ENCODE data around the gene MAPK1. TPM values are rescaled to one million over a fixed set of nuclear protein-coding genes. Genes with fewer than 3 reads are reported as not detected.
A peak's percentile ranks its signal among the peaks of the same experiment; 100 is the strongest.

Gene MAPK1
- total RNA-seq, 5 donors from 2014 or later (not counting 1 experiment from before 2014, with no cell fraction given): 85.0 to 114 (median 110) TPM

DNA sequence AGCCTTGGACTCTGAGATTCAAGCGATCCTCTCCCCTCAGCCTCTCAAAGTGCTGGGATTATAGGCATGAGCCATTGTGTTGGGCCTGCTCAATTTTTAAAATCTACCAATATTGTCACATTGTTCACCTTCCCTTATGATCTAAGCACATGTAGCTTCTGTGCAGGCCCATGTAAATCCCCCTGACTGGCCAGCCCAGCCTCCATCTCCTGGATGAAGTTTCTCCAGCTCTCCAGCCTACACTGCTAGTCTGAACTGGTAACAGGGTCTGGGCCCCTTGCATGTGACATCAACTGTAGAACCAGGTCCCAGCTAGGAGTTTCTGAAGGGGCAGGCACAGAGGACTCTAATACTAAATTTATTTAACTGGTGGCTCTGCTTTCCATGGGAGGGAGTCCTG is 99.0 kb downstream of the MAPK1 start:
- H3K36me3 ChIP-seq (ENCODE audit: control insufficient read depth in 2 of 2, extremely low read depth in 1 of 2, insufficient read depth in 1 of 2, low read length in 1 of 2): peaks cover 24 to 68% of the 10 kb centered on the region in 2 donors
- CTCF ChIA-PET: interaction anchor here in 1 of 2 donors (0.6 kb wide), 1 partner anchor 22 kb away, joined by 4 read pairs; no protein-coding TSS in a partner anchor
- Mint-ChIP-seq H3K9me3 (no peaks in the 10 kb centered on the region), H3K27ac (peak overlapping the region; percentile 71 to 73), H3K27me3 (no peaks in the 10 kb centered on the region), H3K4me1 (peaks cover 51 to 63% (median 57%) of the 10 kb centered on the region in 3 donors), H3K36me3 (peaks cover 57% of the 10 kb centered on the region), H3K4me3 (no peak overlapping the region)
- DNase-seq (no peak), ATAC-seq (replicated peaks in 1 of 4) (no peak)
- 100% methylated on average over 1 of the region's 1 CpG for WGBS (ENCODE audit: insufficient coverage)
- peak overlapping the region; percentile 9 for H3K27ac ChIP-seq (ENCODE audit: low read length)
- POLR2A ChIA-PET: no interaction called here
- no peak overlapping the region for H3K4me3 ChIP-seq (ENCODE audit: control insufficient read depth in 1 of 2, extremely low read depth in 1 of 2, low read length in 1 of 2)
- H3K27me3 ChIP-seq (replicated peaks in 1 of 2; ENCODE audit: control insufficient read depth in 2 of 2, extremely low read depth in 1 of 2, insufficient read depth in 2 of 2, low read length in 1 of 2): no peaks in the 10 kb centered on the region
- peaks cover 6 to 65% of the 10 kb centered on the region in 2 experiments for H3K4me1 ChIP-seq (ENCODE audit: control insufficient read depth in 1 of 2, extremely low read depth in 1 of 2, insufficient read depth in 2 of 2, low read length in 2 of 2)
- H3K9me3 ChIP-seq: no peaks in the 10 kb centered on the region

DNA sequence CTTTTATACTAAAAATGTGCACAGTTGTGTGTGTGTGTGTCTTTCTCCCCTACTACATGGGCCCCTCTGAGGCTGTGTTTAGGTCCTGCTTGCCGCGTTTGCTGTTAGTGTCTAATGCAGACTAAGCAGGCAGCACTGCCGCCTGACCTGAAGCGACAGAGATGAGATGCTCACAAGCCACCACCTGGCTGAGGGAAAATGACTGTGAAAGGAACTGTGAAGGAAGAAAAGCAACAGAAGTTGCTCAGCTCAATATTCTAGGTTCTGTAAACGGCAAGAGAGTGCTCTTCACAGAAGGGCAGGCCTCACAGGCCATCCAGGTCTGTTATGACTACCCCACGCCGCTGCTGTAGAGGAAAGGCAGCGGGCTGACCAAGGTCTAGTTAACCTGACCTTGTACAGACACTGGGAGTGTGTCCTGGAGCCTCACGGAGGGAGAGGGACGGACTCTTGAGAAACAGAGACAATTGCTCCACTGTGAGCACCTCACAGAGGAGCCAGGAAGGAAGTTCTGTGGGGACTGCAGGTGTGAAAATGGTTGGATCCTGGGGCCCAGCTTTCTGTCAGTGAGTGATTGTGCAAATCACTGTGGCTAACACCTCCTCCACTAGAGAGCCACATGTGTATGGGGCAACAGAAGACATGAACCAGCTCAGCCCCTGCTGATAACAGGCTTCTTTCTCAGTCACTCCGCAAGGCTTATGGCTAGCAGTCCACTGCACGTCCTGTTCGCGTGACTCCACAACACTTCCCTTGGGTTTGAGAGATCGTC is 100.6 kb downstream of the MAPK1 start:
- ChIA-PET POLR2A (no interaction called here), CTCF (interaction anchor here in 1 of 2 donors (1.1 kb wide), 1 partner anchor 138 kb away, joined by 3 read pairs; no protein-coding TSS in a partner anchor)
- ATAC-seq (replicated peaks in 1 of 4): peak; percentile 68 to 84 (median 74)
- peak overlapping the region; percentile 37 to 65 (median 39) for H3K4me3 Mint-ChIP-seq
- no peaks in the 10 kb centered on the region for H3K27me3 Mint-ChIP-seq
- H3K9me3 Mint-ChIP-seq: no peaks in the 10 kb centered on the region
- H3K36me3 Mint-ChIP-seq: peaks cover 52% of the 10 kb centered on the region
- Histone ChIP-seq H3K4me1 (ENCODE audit: control insufficient read depth in 1 of 2, extremely low read depth in 1 of 2, insufficient read depth in 2 of 2, low read length in 2 of 2) (peaks cover 6 to 70% of the 10 kb centered on the region in 2 experiments), H3K4me3 (ENCODE audit: control insufficient read depth in 1 of 2, extremely low read depth in 1 of 2, low read length in 1 of 2) (peak overlapping the region in 1 of 2 donors; percentile 6), H3K36me3 (ENCODE audit: control insufficient read depth in 2 of 2, extremely low read depth in 1 of 2, insufficient read depth in 1 of 2, low read length in 1 of 2) (peaks cover 26 to 67% of the 10 kb centered on the region in 2 donors), H3K27me3 (replicated peaks in 1 of 2; ENCODE audit: control insufficient read depth in 2 of 2, extremely low read depth in 1 of 2, insufficient read depth in 2 of 2, low read length in 1 of 2) (no peaks in the 10 kb centered on the region), H3K9me3 (no peaks in the 10 kb centered on the region), H3K27ac (ENCODE audit: low read length) (peak overlapping the region; percentile 72)
- 30% methylated on average over 11 of the region's 15 CpGs for WGBS (ENCODE audit: insufficient coverage)
- peak; percentile 12 to 84 (median 54) for DNase-seq
- peak overlapping the region; percentile 84 to 95 for H3K27ac Mint-ChIP-seq
- H3K4me1 Mint-ChIP-seq: peaks cover 48 to 70% (median 59%) of the 10 kb centered on the region in 3 donors

DNA sequence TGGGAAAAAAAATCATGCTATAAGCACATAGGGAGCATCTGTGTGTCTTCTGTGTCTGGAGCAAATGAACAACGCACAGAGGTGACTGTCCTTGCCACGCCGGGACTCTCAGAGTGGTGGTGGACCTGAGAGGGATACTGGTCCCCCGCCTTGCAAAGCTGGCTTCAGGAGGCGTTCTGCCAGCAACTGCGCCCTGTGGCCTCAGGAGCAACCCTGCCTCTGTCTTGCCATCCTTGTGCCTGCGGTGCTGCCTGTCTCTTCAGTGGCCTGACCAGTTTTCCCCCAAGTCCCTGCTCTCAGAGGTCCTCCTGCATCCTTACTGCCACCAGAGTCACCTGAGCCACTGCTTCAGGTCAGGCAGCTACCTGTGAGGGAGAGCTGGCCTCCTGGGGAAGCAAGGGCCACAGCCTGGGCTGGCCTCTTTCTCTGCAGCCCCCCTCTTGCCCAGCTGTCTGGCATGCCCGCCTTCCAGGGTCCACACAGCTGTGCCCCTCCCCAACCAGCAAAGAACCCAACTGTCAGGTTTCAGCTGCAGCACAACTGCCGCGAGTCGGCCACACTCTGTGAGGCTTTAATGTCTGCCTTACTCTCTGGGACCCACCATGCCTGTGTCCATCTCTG is 101.4 kb downstream of the MAPK1 start:
- H3K9me3 ChIP-seq: no peaks in the 10 kb centered on the region
- H3K27ac ChIP-seq (ENCODE audit: low read length): peak overlapping the region; percentile 72
- CTCF ChIA-PET: interaction anchor here in 1 of 2 donors (1.1 kb wide), 1 partner anchor 137 kb away, joined by 3 read pairs; no protein-coding TSS in a partner anchor
- H3K4me3 Mint-ChIP-seq: peak overlapping the region in 1 of 3 donors; percentile 65
- H3K36me3 Mint-ChIP-seq: peaks cover 53% of the 10 kb centered on the region
- peaks cover 48 to 77% (median 62%) of the 10 kb centered on the region in 3 donors for H3K4me1 Mint-ChIP-seq
- no peaks in the 10 kb centered on the region for H3K27me3 ChIP-seq (replicated peaks in 1 of 2; ENCODE audit: control insufficient read depth in 2 of 2, extremely low read depth in 1 of 2, insufficient read depth in 2 of 2, low read length in 1 of 2)
- no peak for ATAC-seq (replicated peaks in 1 of 4)
- H3K27ac Mint-ChIP-seq: peak overlapping the region; percentile 84 to 95
- DNase-seq: no peak
- no peaks in the 10 kb centered on the region for H3K27me3 Mint-ChIP-seq
- H3K4me1 ChIP-seq (ENCODE audit: control insufficient read depth in 1 of 2, extremely low read depth in 1 of 2, insufficient read depth in 2 of 2, low read length in 2 of 2): peaks cover 6 to 75% of the 10 kb centered on the region in 2 experiments
- 81% methylated on average over 8 of the region's 11 CpGs for WGBS (ENCODE audit: insufficient coverage)
- peaks cover 22 to 63% of the 10 kb centered on the region in 2 donors for H3K36me3 ChIP-seq (ENCODE audit: control insufficient read depth in 2 of 2, extremely low read depth in 1 of 2, insufficient read depth in 1 of 2, low read length in 1 of 2)
- H3K4me3 ChIP-seq (ENCODE audit: control insufficient read depth in 1 of 2, extremely low read depth in 1 of 2, low read length in 1 of 2): peak overlapping the region in 1 of 2 donors; percentile 6
- POLR2A ChIA-PET: no interaction called here
- H3K9me3 Mint-ChIP-seq: no peaks in the 10 kb centered on the region

DNA sequence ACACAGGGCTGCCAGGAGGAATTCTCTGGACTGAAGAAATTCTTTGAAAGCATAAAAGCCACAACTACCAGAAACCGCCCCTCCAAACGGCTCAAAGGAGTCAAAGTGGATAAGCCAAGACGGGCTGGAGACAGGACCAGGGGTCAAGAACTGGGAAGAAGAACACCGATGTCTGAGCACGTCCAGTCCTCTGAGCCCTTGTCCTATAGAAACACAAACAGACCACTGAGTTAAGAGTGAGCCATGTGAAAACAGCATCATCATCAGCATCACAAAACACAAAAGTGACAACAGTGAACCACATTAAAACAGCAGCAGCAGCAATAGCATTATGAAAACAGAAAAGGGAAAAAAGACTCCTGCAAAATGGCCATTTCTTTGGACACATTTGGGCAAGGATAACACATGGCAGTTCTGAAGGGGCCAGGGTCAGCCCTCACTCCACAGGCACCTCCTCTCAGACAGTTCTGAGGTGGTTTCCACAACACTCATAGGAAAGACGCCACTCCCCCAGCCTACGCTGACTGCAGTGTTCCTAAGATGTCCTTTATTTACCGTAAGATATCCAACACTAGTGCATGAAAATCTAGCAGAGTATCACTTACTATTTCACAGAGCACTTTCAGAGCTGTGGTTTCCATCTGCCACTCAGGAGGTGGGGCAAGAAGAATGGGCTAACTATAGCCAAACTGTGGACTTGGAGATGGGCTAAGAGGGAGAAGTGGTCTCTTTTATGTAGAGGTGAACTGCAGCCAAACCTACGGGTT is 103.2 kb downstream of the MAPK1 start:
- ChIA-PET CTCF (no interaction called here), POLR2A (no interaction called here)
- DNase-seq (peak in 5 of 35 experiments; percentile 16 to 51 (median 24)), ATAC-seq (replicated peaks in 1 of 4) (peak in 1 of 4 experiments; percentile 19)
- peak overlapping the region; percentile 42 to 82 for H3K27ac Mint-ChIP-seq
- WGBS (ENCODE audit: insufficient coverage): 63% methylated on average over 5 of the region's 9 CpGs
- H3K27ac ChIP-seq (ENCODE audit: low read length): peak overlapping the region; percentile 72
- H3K27me3 Mint-ChIP-seq: no peaks in the 10 kb centered on the region
- H3K4me1 Mint-ChIP-seq: peaks cover 48 to 87% (median 67%) of the 10 kb centered on the region in 3 donors
- H3K4me1 ChIP-seq (ENCODE audit: control insufficient read depth in 1 of 2, extremely low read depth in 1 of 2, insufficient read depth in 2 of 2, low read length in 2 of 2): peaks cover 6 to 73% of the 10 kb centered on the region in 2 experiments
- peaks cover 15 to 55% of the 10 kb centered on the region in 2 donors for H3K36me3 ChIP-seq (ENCODE audit: control insufficient read depth in 2 of 2, extremely low read depth in 1 of 2, insufficient read depth in 1 of 2, low read length in 1 of 2)
- H3K4me3 Mint-ChIP-seq: peak overlapping the region in 1 of 3 donors; percentile 30
- no peaks in the 10 kb centered on the region for H3K27me3 ChIP-seq (replicated peaks in 1 of 2; ENCODE audit: control insufficient read depth in 2 of 2, extremely low read depth in 1 of 2, insufficient read depth in 2 of 2, low read length in 1 of 2)
- no peaks in the 10 kb centered on the region for H3K9me3 ChIP-seq
- no peaks in the 10 kb centered on the region for H3K9me3 Mint-ChIP-seq
- H3K4me3 ChIP-seq (ENCODE audit: control insufficient read depth in 1 of 2, extremely low read depth in 1 of 2, low read length in 1 of 2): no peak overlapping the region
- H3K36me3 Mint-ChIP-seq: peaks cover 55% of the 10 kb centered on the region

DNA sequence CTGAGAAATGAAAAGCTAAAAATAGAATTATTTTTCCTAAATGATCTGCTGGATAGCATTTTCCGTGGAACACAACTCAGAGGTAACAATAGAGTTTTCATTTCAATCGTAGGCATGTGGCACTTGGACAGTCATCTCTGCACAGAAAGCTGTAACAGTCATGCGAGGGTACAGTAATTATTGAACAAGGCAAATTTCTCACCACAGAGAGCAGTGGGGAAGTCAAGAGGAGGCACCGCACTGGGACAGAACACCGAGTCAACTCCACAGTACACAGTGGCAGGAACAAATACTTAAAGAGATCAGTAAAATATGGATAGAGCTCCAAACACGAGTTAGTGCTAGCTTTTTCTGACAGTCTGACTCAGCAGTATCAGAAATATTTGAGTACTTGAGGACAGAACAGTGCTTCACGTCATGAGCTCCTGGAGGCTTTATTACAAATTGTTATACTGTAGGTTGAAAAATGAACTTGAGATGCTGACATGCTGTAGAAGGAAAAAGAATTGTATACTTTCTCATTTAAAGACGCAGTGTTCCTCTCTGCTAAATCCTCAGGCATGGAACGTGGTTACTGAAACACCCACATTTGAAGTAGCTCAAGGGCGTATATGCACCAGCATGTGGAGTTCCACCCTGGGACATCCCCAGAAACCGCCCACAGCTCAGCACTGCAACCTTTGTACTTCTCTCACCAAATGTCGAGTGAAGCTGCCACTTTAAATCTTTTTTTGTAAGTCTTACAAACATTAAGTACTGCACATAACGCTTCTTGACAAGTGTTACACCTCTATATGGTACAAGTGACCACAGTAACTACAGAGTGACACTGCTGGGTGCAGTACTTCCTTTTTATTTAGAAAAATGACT is 104.5 kb downstream of the MAPK1 start:
- Mint-ChIP-seq H3K27me3 (no peaks in the 10 kb centered on the region), H3K4me1 (peaks cover 40 to 81% (median 60%) of the 10 kb centered on the region in 3 donors), H3K9me3 (no peaks in the 10 kb centered on the region), H3K27ac (peak overlapping the region; percentile 23 to 82), H3K4me3 (no peak overlapping the region), H3K36me3 (peaks cover 55% of the 10 kb centered on the region)
- peak overlapping the region; percentile 72 for H3K27ac ChIP-seq (ENCODE audit: low read length)
- peaks cover 6 to 69% of the 10 kb centered on the region in 2 experiments for H3K4me1 ChIP-seq (ENCODE audit: control insufficient read depth in 1 of 2, extremely low read depth in 1 of 2, insufficient read depth in 2 of 2, low read length in 2 of 2)
- H3K9me3 ChIP-seq: no peaks in the 10 kb centered on the region
- DNase-seq (peak in 32 of 35 experiments; percentile 11 to 74 (median 41)), ATAC-seq (replicated peaks in 1 of 4) (peak in 3 of 4 experiments; percentile 18 to 68 (median 25))
- peaks cover 15 to 51% of the 10 kb centered on the region in 2 donors for H3K36me3 ChIP-seq (ENCODE audit: control insufficient read depth in 2 of 2, extremely low read depth in 1 of 2, insufficient read depth in 1 of 2, low read length in 1 of 2)
- CTCF ChIA-PET: interaction anchor here in 1 of 2 donors (0.7 to 1.6 kb wide), 5 partner anchors 9 to 190 kb away, joined by 3 to 7 read pairs (median 3); partner anchors contain the start of genes PPM1F and YPEL1
- POLR2A ChIA-PET: interaction anchor here in 1 of 2 donors (0.5 kb wide), 1 partner anchor 112 kb away, joined by 7 read pairs; no protein-coding TSS in a partner anchor
- no peaks in the 10 kb centered on the region for H3K27me3 ChIP-seq (replicated peaks in 1 of 2; ENCODE audit: control insufficient read depth in 2 of 2, extremely low read depth in 1 of 2, insufficient read depth in 2 of 2, low read length in 1 of 2)
- H3K4me3 ChIP-seq (ENCODE audit: control insufficient read depth in 1 of 2, extremely low read depth in 1 of 2, low read length in 1 of 2): no peak overlapping the region
- WGBS (ENCODE audit: insufficient coverage): 16% methylated on average over 8 of the region's 13 CpGs

Measured in T-cell (primary cell).